ENCODE results near the gene RASGRF1.

The RASGRF1 gene

GRCh38 chr15:79102595-79102994 lies 12.0 kb upstream of the RASGRF1 start:
- no peak for DNase-seq (ENCODE audit: low read depth)
- in situ Hi-C loops (cut with HindIII; ENCODE audit: low sequenced_read_pairs): no loop called here
- TF ChIP-seq CTCF (IDR thresholded peaks at IDR 0.05; ENCODE audit: low read depth, low read length, missing control alignments): no peak
- H3K4me3 ChIP-seq (ENCODE audit: low read depth, low read length): no peak overlapping the region

GRCh38 chr15:79101866-79102581 lies 11.4 kb upstream of the RASGRF1 start:
- no peak for TF ChIP-seq CTCF (IDR thresholded peaks at IDR 0.05; ENCODE audit: low read depth, low read length, missing control alignments)
- in situ Hi-C loops (cut with HindIII; ENCODE audit: low sequenced_read_pairs): no loop called here
- no peak for DNase-seq (ENCODE audit: low read depth)
- no peak overlapping the region for H3K4me3 ChIP-seq (ENCODE audit: low read depth, low read length)

- no peak for TF ChIP-seq CTCF (IDR thresholded peaks at IDR 0.05; ENCODE audit: low read depth, low read length, missing control alignments)
- in situ Hi-C loops (cut with HindIII; ENCODE audit: low sequenced_read_pairs): no loop called here
- DNase-seq (ENCODE audit: low read depth): no peak
- H3K4me3 ChIP-seq (ENCODE audit: low read depth, low read length): no peak overlapping the region
Observed at GRCh38 chr15:79099692-79100091, 9.1 kb upstream of the RASGRF1 start.

GRCh38 chr15:79094611-79095021 lies 4.0 kb upstream of the RASGRF1 start:
- in situ Hi-C loops (cut with HindIII; ENCODE audit: low sequenced_read_pairs): no loop called here
- DNase-seq (ENCODE audit: low read depth): no peak

GRCh38 chr15:79093352-79093935 lies 2.9 kb upstream of the RASGRF1 start:
- TF ChIP-seq CTCF (IDR thresholded peaks at IDR 0.05; ENCODE audit: low read depth, low read length, missing control alignments): no peak
- in situ Hi-C loops (cut with HindIII; ENCODE audit: low sequenced_read_pairs): no loop called here
- no peak overlapping the region for H3K4me3 ChIP-seq (ENCODE audit: low read depth, low read length)
- DNase-seq (ENCODE audit: low read depth): no peak

More at GRCh38 chr15:79094611-79095021, 4.0 kb upstream of the RASGRF1 start:
- TF ChIP-seq CTCF (IDR thresholded peaks at IDR 0.05; ENCODE audit: low read depth, low read length, missing control alignments): no peak
- H3K4me3 ChIP-seq (ENCODE audit: low read depth, low read length): no peak overlapping the region

- TF ChIP-seq CTCF (IDR thresholded peaks at IDR 0.05; ENCODE audit: low read depth, low read length, missing control alignments): no peak
- in situ Hi-C loops (cut with HindIII; ENCODE audit: low sequenced_read_pairs): no loop called here
- DNase-seq (ENCODE audit: low read depth): no peak
- no peak overlapping the region for H3K4me3 ChIP-seq (ENCODE audit: low read depth, low read length)
Observed at GRCh38 chr15:79092382-79092781, 1.8 kb upstream of the RASGRF1 start.

All from astrocyte of the cerebellum (primary cell).